Adipocyte (in vitro differentiated cells): ENCODE results near the gene BCL2L15.

Experiments used
- DNase-seq: peaks from one replicate; pipeline ENCODE4 v3.0.0-alpha.2; 2015; ENCODE audit warnings: low read depth
- H3K27me3 ChIP-seq: replicated peaks from 2 replicates; pipeline ENCODE4 v1.7.0; 2013; ENCODE audit warnings: mild to moderate bottlenecking, low read length, moderate library complexity; ENCODE audit not compliant: control insufficient read depth, insufficient read depth
- H3K36me3 ChIP-seq: 2 replicates; pipeline ENCODE4 v1.7.0; 2013; ENCODE audit warnings: low read length, mild to moderate bottlenecking, moderate library complexity; ENCODE audit not compliant: control insufficient read depth, insufficient read depth, severe bottlenecking
- H3K4me1 ChIP-seq: 2 replicates; pipeline ENCODE4 v1.7.0; 2013; ENCODE audit warnings: mild to moderate bottlenecking, low read length, moderate library complexity; ENCODE audit not compliant: control insufficient read depth, insufficient read depth
- H3K4me3 ChIP-seq: 2 replicates; pipeline ENCODE4 v1.7.0; 2013; ENCODE audit warnings: mild to moderate bottlenecking, low read length, moderate library complexity
- H3K9ac ChIP-seq: 2 replicates; pipeline ENCODE4 v1.7.0; 2013; ENCODE audit warnings: mild to moderate bottlenecking, low read length, moderate library complexity
- H3K9me3 ChIP-seq: 2 replicates; pipeline ENCODE4 v1.7.0; 2013; ENCODE audit warnings: mild to moderate bottlenecking, low read length, moderate library complexity; ENCODE audit not compliant: control insufficient read depth

The BCL2L15 gene

GRCh38 chr1:113904674-113905434 is 17.5 kb upstream of the BCL2L15 start, which contains the start of the genes AP4B1 and DCLRE1B:
TSS of gene AP4B1 (minus strand) at chr1:113904799. CDS start at chr1:113904717, 82 bp downstream.
TSS of gene DCLRE1B (plus strand) at chr1:113905326. CDS start at chr1:113905587, 261 bp downstream.
- Histone ChIP-seq H3K9me3 (no peaks in the 10 kb centered on the region), H3K36me3 (peaks cover 17% of the 10 kb centered on the region)

DNA sequence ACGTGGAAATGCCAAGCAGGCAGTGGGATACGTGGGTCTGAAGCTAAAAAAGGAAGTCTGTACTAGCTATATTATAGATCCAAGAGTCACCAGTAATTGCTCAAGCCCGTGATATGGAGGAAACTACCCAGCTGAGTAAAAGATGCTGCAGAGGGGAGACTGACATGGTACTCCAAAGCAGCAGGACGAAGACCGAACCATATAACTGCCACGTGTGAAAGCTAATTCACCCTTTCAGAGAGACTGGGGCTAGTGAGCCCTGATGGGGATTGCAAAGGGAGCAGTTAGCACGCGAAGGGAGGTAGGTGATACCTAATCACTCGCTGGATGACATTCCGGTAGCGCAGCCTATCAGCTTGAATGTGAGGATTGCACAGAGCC is 16.9 kb upstream of the BCL2L15 start:
- H3K9ac ChIP-seq = peak overlapping the region; percentile 92
- peaks cover 23% of the 10 kb centered on the region for H3K4me1 ChIP-seq
- no peak for DNase-seq
- no peaks in the 10 kb centered on the region for H3K9me3 ChIP-seq
- H3K27me3 ChIP-seq = no peaks in the 10 kb centered on the region
- H3K4me3 ChIP-seq = peak overlapping the region; percentile 89
- H3K36me3 ChIP-seq = peaks cover 21% of the 10 kb centered on the region

More at GRCh38 chr1:113904674-113905434, 17.5 kb upstream of the BCL2L15 start, which contains the start of the genes AP4B1 and DCLRE1B:
- Histone ChIP-seq H3K27me3 (no peaks in the 10 kb centered on the region), H3K4me3 (peak within 1 kb of the TSS; percentile 89), H3K4me1 (peaks cover 17% of the 10 kb centered on the region), H3K9ac (peak within 1 kb of the TSS; percentile 92)
- DNase-seq = peak; percentile 100

DNA sequence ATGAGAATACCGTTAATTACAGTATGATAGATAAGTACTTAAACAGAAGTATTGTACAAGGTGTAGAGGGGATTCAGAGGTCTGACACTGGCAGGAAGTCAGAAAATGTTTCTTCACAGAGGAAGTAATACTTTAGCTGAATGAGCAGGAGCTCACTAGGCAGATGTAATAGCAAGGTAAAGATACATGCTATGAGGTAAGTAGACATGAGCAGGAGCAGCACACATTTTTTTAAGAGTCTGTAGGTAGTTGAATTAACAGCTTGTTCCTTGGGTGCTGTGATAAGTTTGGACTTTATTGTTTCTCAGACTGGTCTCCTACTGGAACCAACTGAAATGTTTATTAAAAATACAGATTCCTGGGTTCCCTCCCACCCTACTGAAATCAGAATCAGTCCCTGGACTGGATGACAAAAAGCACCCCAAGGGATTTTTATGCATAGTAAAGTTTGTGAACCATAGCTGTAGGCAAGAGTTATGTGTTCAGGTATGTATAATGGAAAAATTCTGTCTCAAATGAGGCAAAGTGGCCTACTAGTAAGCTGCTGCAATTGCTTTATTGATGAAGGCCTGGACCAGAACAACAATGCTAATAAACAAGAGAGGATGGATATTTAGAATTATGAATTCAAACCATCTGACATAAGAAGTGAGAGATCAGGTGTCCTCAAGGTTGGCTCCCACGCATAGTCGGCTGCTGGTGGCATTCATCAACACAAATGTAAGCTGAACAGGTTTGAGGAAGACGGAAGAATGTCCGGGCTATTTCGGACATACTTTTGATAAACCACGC is 16.3 kb upstream of the BCL2L15 start:
- H3K9ac ChIP-seq = peak overlapping the region; percentile 92
- peaks cover 28% of the 10 kb centered on the region for H3K4me1 ChIP-seq
- no peaks in the 10 kb centered on the region for H3K9me3 ChIP-seq
- peak; percentile 8 for DNase-seq
- H3K4me3 ChIP-seq = peak overlapping the region; percentile 89
- H3K36me3 ChIP-seq = peaks cover 18% of the 10 kb centered on the region
- H3K27me3 ChIP-seq = no peaks in the 10 kb centered on the region

DNA sequence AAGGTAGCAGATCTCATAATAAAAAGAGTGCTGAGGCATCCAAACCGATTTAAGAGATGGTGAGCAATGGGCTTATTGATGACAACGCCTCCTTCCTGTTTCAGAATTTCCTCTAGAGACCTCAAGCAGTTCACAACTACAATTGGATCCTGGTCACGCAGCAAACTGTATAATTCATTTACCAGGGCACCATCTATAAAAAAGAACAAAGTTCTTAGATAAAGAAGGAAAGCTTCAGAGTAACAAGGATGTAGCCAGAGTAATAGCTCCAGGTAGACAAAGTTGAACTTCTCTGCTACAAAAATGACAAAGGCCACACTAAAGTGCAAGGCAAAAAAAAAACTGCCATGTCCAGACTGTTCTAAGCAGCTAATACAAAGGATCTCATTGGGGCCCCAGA is 13.8 kb upstream of the BCL2L15 start:
- DNase-seq = no peak
- Histone ChIP-seq H3K9ac (no peak overlapping the region), H3K36me3 (peaks cover 31% of the 10 kb centered on the region), H3K4me3 (no peak overlapping the region), H3K27me3 (no peaks in the 10 kb centered on the region), H3K9me3 (no peaks in the 10 kb centered on the region), H3K4me1 (peaks cover 32% of the 10 kb centered on the region)

DNA sequence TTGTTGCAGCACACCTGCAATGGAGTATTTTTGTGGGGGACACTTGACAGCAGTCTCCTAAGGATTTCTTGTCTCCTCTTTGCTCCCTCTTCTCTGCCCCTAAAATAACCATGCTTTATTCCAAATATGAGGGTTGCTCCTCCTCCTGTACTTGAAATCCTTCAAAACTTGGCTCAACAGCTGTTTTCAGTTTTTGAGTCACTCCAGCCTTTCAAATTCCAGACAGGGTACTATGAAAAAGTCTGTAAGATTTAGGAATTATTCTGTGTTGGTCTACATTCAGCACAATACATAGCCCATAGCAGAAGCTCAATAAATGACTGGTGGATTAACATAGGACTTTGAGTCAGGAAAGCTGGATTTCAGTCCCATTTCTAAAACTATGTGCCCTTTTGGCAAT is 11.7 kb upstream of the BCL2L15 start:
- Histone ChIP-seq H3K9ac (peak overlapping the region; percentile 43), H3K4me3 (peak overlapping the region; percentile 6), H3K27me3 (no peaks in the 10 kb centered on the region), H3K4me1 (peaks cover 26% of the 10 kb centered on the region), H3K36me3 (peaks cover 47% of the 10 kb centered on the region), H3K9me3 (no peaks in the 10 kb centered on the region)
- DNase-seq = peak; percentile 82

DNA sequence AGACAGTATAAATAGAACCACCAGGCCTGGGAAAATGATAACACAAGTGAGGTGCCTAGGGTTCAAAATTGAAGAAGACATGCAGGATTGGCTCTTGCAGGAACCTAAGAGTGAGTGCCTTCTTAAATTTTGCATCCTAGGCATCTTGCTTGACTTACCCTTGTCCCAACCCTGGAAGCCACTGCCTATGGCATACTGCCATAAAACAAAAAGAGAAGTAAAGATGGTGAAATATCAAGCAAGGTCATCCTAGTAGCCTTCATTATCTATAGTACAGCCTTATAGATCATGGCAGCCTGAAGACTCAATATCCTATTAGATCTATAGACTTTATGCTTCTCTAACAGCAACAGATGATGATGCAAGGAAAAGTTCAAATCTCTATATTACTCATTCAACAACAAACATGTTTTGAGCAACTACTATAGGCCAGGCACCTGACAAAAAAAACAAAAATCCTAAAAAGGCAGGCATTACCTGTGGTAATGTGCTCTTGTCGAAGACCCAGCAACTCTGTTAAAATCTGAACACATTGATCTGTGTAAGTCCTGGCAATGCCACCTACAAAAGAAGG is 10.9 kb upstream of the BCL2L15 start:
- no peak overlapping the region for H3K9ac ChIP-seq
- H3K27me3 ChIP-seq = no peaks in the 10 kb centered on the region
- DNase-seq = no peak
- no peaks in the 10 kb centered on the region for H3K9me3 ChIP-seq
- H3K4me1 ChIP-seq = peaks cover 18% of the 10 kb centered on the region
- peaks cover 47% of the 10 kb centered on the region for H3K36me3 ChIP-seq
- H3K4me3 ChIP-seq = no peak overlapping the region

DNA sequence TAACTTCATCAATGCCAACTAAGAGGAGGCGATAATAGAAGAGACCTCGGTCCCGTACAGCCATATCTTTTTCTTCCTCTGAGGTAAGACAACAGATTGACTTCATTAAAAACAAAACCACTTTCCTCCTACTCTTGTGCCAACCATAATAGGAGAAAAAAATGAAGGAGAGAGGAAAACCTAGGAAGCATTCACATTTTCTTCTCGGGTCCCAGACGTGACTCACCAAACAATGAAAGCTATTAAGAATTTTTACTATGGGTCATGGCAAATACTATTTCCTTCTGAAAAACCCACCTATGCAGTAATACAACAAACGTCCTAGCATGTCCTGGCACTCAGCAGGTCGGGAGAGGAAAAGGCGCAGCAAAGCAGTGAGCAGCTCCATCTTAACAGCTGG is 8.6 kb upstream of the BCL2L15 start:
- no peak for DNase-seq
- peaks cover 47% of the 10 kb centered on the region for H3K36me3 ChIP-seq
- no peaks in the 10 kb centered on the region for H3K27me3 ChIP-seq
- H3K4me1 ChIP-seq = peaks cover 18% of the 10 kb centered on the region
- no peaks in the 10 kb centered on the region for H3K9me3 ChIP-seq
- H3K4me3 ChIP-seq = no peak overlapping the region
- H3K9ac ChIP-seq = no peak overlapping the region

- no peak for DNase-seq
- H3K36me3 ChIP-seq = peaks cover 45% of the 10 kb centered on the region
- no peaks in the 10 kb centered on the region for H3K27me3 ChIP-seq
These were observed 7.7 kb upstream of the BCL2L15 start for GRCh38 chr1:113895098-113895497.

DNA sequence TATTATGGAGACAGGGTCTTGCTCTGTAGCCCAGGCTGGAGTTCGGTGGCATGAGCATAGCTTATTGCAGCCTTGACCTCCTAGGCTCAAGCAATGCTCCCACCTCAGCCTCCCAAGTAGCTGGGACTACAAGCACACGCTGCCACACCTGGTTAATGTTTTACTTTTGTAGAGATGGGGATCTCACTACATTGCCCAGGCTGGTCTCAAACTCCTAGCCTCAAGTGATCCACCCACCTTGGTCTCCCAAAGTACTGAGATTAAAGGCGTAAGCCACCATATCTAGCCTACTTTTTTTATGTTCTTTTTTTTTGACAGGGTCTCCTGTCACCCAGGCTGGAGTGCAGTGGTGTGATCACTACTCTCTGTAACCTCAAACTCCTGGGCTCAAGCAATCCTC is 5.9 kb upstream of the BCL2L15 start:
- no peak for DNase-seq
- Histone ChIP-seq H3K27me3 (no peaks in the 10 kb centered on the region), H3K36me3 (peaks cover 34% of the 10 kb centered on the region)

More at GRCh38 chr1:113895098-113895497, 7.7 kb upstream of the BCL2L15 start:
- Histone ChIP-seq H3K4me3 (no peak overlapping the region), H3K4me1 (peaks cover 17% of the 10 kb centered on the region), H3K9me3 (no peaks in the 10 kb centered on the region), H3K9ac (no peak overlapping the region)

DNA sequence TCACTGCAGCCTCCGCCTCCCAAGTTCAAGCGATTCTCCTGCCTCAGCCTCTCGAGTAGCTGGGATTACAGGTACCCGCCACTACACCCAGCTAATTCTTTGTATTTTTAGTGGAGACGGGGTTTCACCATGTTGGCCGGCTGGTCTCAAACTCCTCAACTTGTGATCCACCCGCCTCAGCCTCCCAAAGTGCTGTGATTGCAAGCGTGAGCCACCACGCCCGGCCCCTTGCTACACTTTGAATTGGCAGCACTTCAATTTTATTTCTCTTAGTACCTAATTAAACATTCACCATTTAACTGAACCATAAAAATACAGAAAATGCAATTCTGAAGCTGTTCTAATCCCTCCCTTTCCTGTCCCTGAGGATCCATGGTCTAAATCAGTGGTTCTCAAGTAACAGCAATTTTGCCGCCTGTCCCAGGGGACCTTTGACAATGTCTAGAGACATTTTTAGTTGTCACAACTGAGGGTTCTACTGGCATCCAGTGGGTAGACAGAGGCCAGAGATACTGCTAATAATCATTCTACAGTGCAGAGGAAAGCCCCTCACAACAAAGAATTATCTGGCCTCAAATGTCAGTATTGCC is 4.3 kb upstream of the BCL2L15 start:
- no peaks in the 10 kb centered on the region for H3K27me3 ChIP-seq
- H3K36me3 ChIP-seq = peaks cover 21% of the 10 kb centered on the region
- H3K4me3 ChIP-seq = no peak overlapping the region

More for the DNA sequence above, 5.9 kb upstream of the BCL2L15 start:
- no peak overlapping the region for H3K9ac ChIP-seq
- H3K4me1 ChIP-seq = no peaks in the 10 kb centered on the region
- no peaks in the 10 kb centered on the region for H3K9me3 ChIP-seq
- H3K4me3 ChIP-seq = no peak overlapping the region

DNA sequence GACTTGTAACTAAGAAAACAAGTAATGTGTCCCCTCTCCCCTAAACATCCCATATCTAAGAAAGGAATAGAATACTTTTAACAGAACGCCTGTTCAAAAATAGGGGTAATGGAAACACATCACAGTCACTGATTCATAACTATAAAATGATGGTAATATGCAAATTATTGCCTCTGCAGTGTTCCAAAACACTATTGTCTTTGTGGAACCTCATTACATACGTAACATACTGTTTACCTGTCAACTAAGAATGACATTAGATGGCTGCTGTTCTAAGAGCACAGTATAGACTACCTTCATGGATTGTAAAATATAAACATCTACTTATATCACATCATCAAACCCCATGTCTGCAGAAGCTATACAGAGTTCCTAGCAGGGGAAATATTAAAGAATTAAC is 3.4 kb upstream of the BCL2L15 start:
- H3K36me3 ChIP-seq = peaks cover 12% of the 10 kb centered on the region
- no peaks in the 10 kb centered on the region for H3K27me3 ChIP-seq
- H3K9me3 ChIP-seq = no peaks in the 10 kb centered on the region
- DNase-seq = no peak
- H3K4me1 ChIP-seq = no peaks in the 10 kb centered on the region
- no peak overlapping the region for H3K4me3 ChIP-seq
- H3K9ac ChIP-seq = no peak overlapping the region

More for the DNA sequence above, 4.3 kb upstream of the BCL2L15 start:
- DNase-seq = no peak
- H3K4me1 ChIP-seq = no peaks in the 10 kb centered on the region
- no peaks in the 10 kb centered on the region for H3K9me3 ChIP-seq
- no peak overlapping the region for H3K9ac ChIP-seq
